ENCODE data around the gene SMPD4. TPM values are rescaled to one million over a fixed set of nuclear protein-coding genes. Genes with fewer than 3 reads are reported as not detected.
"Not testable (repeated sequence)": the region's sequence is repeated elsewhere in the genome, so short reads cannot be mapped to it uniquely, and the experiment has no call there.

The SMPD4 gene
- polyA plus RNA-seq, 3 donors: 10.5 to 34.6 (median 14.2) TPM

GRCh38 chr2:130228467-130229160, 47.2 kb upstream of the SMPD4 start:
- H3K4me3 ChIP-seq (replicated peaks in 1 of 3; ENCODE audit: low read depth in 2 of 3, low read length in 3 of 3); H3K27ac Mint-ChIP-seq; H3K4me1 Mint-ChIP-seq; H3K36me3 ChIP-seq (replicated peaks in 1 of 2; ENCODE audit: control insufficient read depth in 1 of 2, insufficient read depth in 2 of 2, low read length in 2 of 2); H3K4me2 ChIP-seq (replicated peaks; ENCODE audit: extremely low read depth, low read length, poor library complexity, severe bottlenecking); H4K20me1 ChIP-seq (ENCODE audit: insufficient read depth, low read length); H2AFZ ChIP-seq (ENCODE audit: insufficient read depth, low read depth, low read length, poor library complexity, severe bottlenecking); H3K27me3 ChIP-seq (ENCODE audit: control insufficient read depth in 2 of 2, insufficient read depth in 2 of 2, low read length in 2 of 2); H3K9ac ChIP-seq (ENCODE audit: insufficient read depth, low read length, poor library complexity, severe bottlenecking); H3K27ac ChIP-seq (ENCODE audit: low read depth in 1 of 2, low read length in 2 of 2); intact Hi-C loops (cut with micrococcal nuclease); H3K4me3 Mint-ChIP-seq; H3K79me2 ChIP-seq (ENCODE audit: insufficient read depth, low read length); H3K36me3 Mint-ChIP-seq; H3K27me3 Mint-ChIP-seq (ENCODE audit: low read depth in 3 of 3); DNase-seq; H3K4me1 ChIP-seq (ENCODE audit: control insufficient read depth in 1 of 2, insufficient read depth in 2 of 2, low read length in 2 of 2): not testable (repeated sequence)
- peaks cover 0 to 17% of the 10 kb centered on the region in 2 donors for H3K9me3 ChIP-seq (replicated peaks in 1 of 2; ENCODE audit: control insufficient read depth in 1 of 2, insufficient read depth in 1 of 2, low read length in 2 of 2)
- 89% methylated on average over 49 of the region's 69 CpGs for WGBS (ENCODE audit: insufficient coverage)
- H3K9me3 Mint-ChIP-seq: peaks cover 6 to 17% (median 16%) of the 10 kb centered on the region in 7 donors

GRCh38 chr2:130228005-130228404, 46.6 kb upstream of the SMPD4 start:
- H3K4me3 Mint-ChIP-seq; H3K36me3 Mint-ChIP-seq; H2AFZ ChIP-seq (ENCODE audit: insufficient read depth, low read depth, low read length, poor library complexity, severe bottlenecking); H3K4me3 ChIP-seq (replicated peaks in 1 of 3; ENCODE audit: low read depth in 2 of 3, low read length in 3 of 3); H3K27me3 ChIP-seq (ENCODE audit: control insufficient read depth in 2 of 2, insufficient read depth in 2 of 2, low read length in 2 of 2); H3K9ac ChIP-seq (ENCODE audit: insufficient read depth, low read length, poor library complexity, severe bottlenecking); intact Hi-C loops (cut with micrococcal nuclease); H3K27ac ChIP-seq (ENCODE audit: low read depth in 1 of 2, low read length in 2 of 2); H3K4me2 ChIP-seq (replicated peaks; ENCODE audit: extremely low read depth, low read length, poor library complexity, severe bottlenecking); H3K79me2 ChIP-seq (ENCODE audit: insufficient read depth, low read length); H3K4me1 ChIP-seq (ENCODE audit: control insufficient read depth in 1 of 2, insufficient read depth in 2 of 2, low read length in 2 of 2); H3K4me1 Mint-ChIP-seq; DNase-seq; H3K27ac Mint-ChIP-seq; H3K36me3 ChIP-seq (replicated peaks in 1 of 2; ENCODE audit: control insufficient read depth in 1 of 2, insufficient read depth in 2 of 2, low read length in 2 of 2); H4K20me1 ChIP-seq (ENCODE audit: insufficient read depth, low read length): not testable (repeated sequence)
- peaks cover 0 to 17% of the 10 kb centered on the region in 2 donors for H3K9me3 ChIP-seq (replicated peaks in 1 of 2; ENCODE audit: control insufficient read depth in 1 of 2, insufficient read depth in 1 of 2, low read length in 2 of 2)
- WGBS (ENCODE audit: insufficient coverage): 92% methylated on average over 11 of the region's 21 CpGs
- Mint-ChIP-seq H3K9me3 (peaks cover 6 to 17% (median 16%) of the 10 kb centered on the region in 7 donors), H3K27me3 (ENCODE audit: low read depth in 3 of 3) (peaks cover 0 to 10% (median 2%) of the 10 kb centered on the region in 3 donors)

DNA sequence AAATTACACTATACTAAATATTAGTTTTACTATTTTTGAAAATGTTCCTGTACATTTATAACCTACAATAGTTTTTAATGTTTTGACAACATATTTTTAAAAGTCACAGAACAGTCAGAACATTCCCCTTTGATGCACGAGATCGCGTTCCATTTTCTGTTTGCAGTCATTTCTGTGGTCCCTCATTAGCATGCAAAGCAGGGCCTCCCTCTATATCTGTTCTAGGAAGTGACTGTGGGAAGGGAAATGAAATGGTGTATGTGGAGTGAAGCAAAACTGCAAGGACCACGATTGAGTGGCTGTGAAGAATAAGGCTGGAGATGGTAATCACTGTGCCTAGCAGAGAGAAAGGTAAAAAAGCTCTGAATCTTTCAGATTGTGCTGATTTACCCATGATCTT, 41.1 kb upstream of the SMPD4 start:
- H2AFZ ChIP-seq (ENCODE audit: insufficient read depth, low read depth, low read length, poor library complexity, severe bottlenecking); H3K4me3 Mint-ChIP-seq; H3K27ac ChIP-seq (ENCODE audit: low read depth in 1 of 2, low read length in 2 of 2); H3K27ac Mint-ChIP-seq; H3K9ac ChIP-seq (ENCODE audit: insufficient read depth, low read length, poor library complexity, severe bottlenecking); H3K9me3 ChIP-seq (replicated peaks in 1 of 2; ENCODE audit: control insufficient read depth in 1 of 2, insufficient read depth in 1 of 2, low read length in 2 of 2); H3K27me3 Mint-ChIP-seq (ENCODE audit: low read depth in 3 of 3); DNase-seq; H3K4me3 ChIP-seq (replicated peaks in 1 of 3; ENCODE audit: low read depth in 2 of 3, low read length in 3 of 3); H4K20me1 ChIP-seq (ENCODE audit: insufficient read depth, low read length); H3K4me1 Mint-ChIP-seq; H3K79me2 ChIP-seq (ENCODE audit: insufficient read depth, low read length); H3K4me2 ChIP-seq (replicated peaks; ENCODE audit: extremely low read depth, low read length, poor library complexity, severe bottlenecking); H3K4me1 ChIP-seq (ENCODE audit: control insufficient read depth in 1 of 2, insufficient read depth in 2 of 2, low read length in 2 of 2); H3K27me3 ChIP-seq (ENCODE audit: control insufficient read depth in 2 of 2, insufficient read depth in 2 of 2, low read length in 2 of 2); H3K36me3 ChIP-seq (replicated peaks in 1 of 2; ENCODE audit: control insufficient read depth in 1 of 2, insufficient read depth in 2 of 2, low read length in 2 of 2); H3K9me3 Mint-ChIP-seq; H3K36me3 Mint-ChIP-seq; intact Hi-C loops (cut with micrococcal nuclease): not testable (repeated sequence)
- no CpG with 5 or more reads among the region's 4 CpGs for WGBS (ENCODE audit: insufficient coverage)

DNA sequence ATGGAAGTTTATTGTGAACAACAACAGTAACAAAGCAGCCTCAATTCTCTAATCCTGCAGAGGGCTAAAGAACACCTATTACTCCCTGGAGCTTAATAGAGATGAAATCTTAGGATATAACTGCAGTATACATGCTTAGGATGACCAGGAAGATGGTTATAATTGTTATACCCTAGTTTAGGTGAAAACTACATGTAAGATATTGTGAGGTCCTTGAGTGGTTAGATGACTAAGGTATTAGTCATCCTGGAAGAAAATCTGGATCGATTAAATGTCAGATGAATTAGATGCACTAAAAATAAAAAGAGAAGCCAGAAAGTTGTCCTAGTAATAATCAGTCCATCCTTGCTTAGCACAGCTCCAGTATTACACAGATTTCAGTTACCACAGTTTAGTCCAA, 39.1 kb upstream of the SMPD4 start:
- H3K27me3 ChIP-seq (ENCODE audit: control insufficient read depth in 2 of 2, insufficient read depth in 2 of 2, low read length in 2 of 2); H3K4me1 ChIP-seq (ENCODE audit: control insufficient read depth in 1 of 2, insufficient read depth in 2 of 2, low read length in 2 of 2); DNase-seq; H3K79me2 ChIP-seq (ENCODE audit: insufficient read depth, low read length); H3K4me1 Mint-ChIP-seq; H3K36me3 ChIP-seq (replicated peaks in 1 of 2; ENCODE audit: control insufficient read depth in 1 of 2, insufficient read depth in 2 of 2, low read length in 2 of 2); H3K36me3 Mint-ChIP-seq; H3K9me3 ChIP-seq (replicated peaks in 1 of 2; ENCODE audit: control insufficient read depth in 1 of 2, insufficient read depth in 1 of 2, low read length in 2 of 2); H3K4me3 Mint-ChIP-seq; H3K27ac Mint-ChIP-seq; H3K4me2 ChIP-seq (replicated peaks; ENCODE audit: extremely low read depth, low read length, poor library complexity, severe bottlenecking); H3K9ac ChIP-seq (ENCODE audit: insufficient read depth, low read length, poor library complexity, severe bottlenecking); H2AFZ ChIP-seq (ENCODE audit: insufficient read depth, low read depth, low read length, poor library complexity, severe bottlenecking); intact Hi-C loops (cut with micrococcal nuclease); H3K4me3 ChIP-seq (replicated peaks in 1 of 3; ENCODE audit: low read depth in 2 of 3, low read length in 3 of 3); H3K27ac ChIP-seq (ENCODE audit: low read depth in 1 of 2, low read length in 2 of 2); H4K20me1 ChIP-seq (ENCODE audit: insufficient read depth, low read length); H3K9me3 Mint-ChIP-seq; H3K27me3 Mint-ChIP-seq (ENCODE audit: low read depth in 3 of 3): not testable (repeated sequence)
- WGBS (ENCODE audit: insufficient coverage): no CpG with 5 or more reads among the region's 1 CpG

All from CD14-positive monocyte (primary cell).